ENCODE measurements around the gene STIM1.

STIM1 gene

GRCh38 chr11:3837793-3838192 lies 17.7 kb upstream of the STIM1 start:
- no peak for TF ChIP-seq GATA3 (IDR thresholded peaks at IDR 0.05; ENCODE audit: low read depth, low read length)
- TF ChIP-seq GATA2 (IDR thresholded peaks at IDR 0.05; ENCODE audit: low read depth, low read length), result no peak

GRCh38 chr11:3838504-3838903 lies 17.0 kb upstream of the STIM1 start:
- TF ChIP-seq GATA3 (IDR thresholded peaks at IDR 0.05; ENCODE audit: low read depth, low read length), result no peak
- TF ChIP-seq GATA2 (IDR thresholded peaks at IDR 0.05; ENCODE audit: low read depth, low read length), result no peak

GRCh38 chr11:3840004-3840869 lies 15.2 kb upstream of the STIM1 start:
- TF ChIP-seq GATA2 (IDR thresholded peaks at IDR 0.05; ENCODE audit: low read depth, low read length) (no peak), GATA3 (IDR thresholded peaks at IDR 0.05; ENCODE audit: low read depth, low read length) (no peak)

- no peak for TF ChIP-seq GATA3 (IDR thresholded peaks at IDR 0.05; ENCODE audit: low read depth, low read length)
- no peak for TF ChIP-seq GATA2 (IDR thresholded peaks at IDR 0.05; ENCODE audit: low read depth, low read length)
Observed at GRCh38 chr11:3840870-3841425, 14.5 kb upstream of the STIM1 start, which contains the start of gene RHOG. RHOG (minus strand) TSS chr11:3840959; CDS start chr11:3828138, 12,821 bp downstream.

GRCh38 chr11:3841426-3842350 lies 13.8 kb upstream of the STIM1 start:
- TF ChIP-seq GATA3 (IDR thresholded peaks at IDR 0.05; ENCODE audit: low read depth, low read length) (no peak), GATA2 (IDR thresholded peaks at IDR 0.05; ENCODE audit: low read depth, low read length) (no peak; the same call in 1 of the 2 replicates)

GRCh38 chr11:3843326-3843725 lies 12.1 kb upstream of the STIM1 start:
- TF ChIP-seq GATA3 (IDR thresholded peaks at IDR 0.05; ENCODE audit: low read depth, low read length) (no peak), GATA2 (IDR thresholded peaks at IDR 0.05; ENCODE audit: low read depth, low read length) (no peak)

- TF ChIP-seq GATA2 (IDR thresholded peaks at IDR 0.05; ENCODE audit: low read depth, low read length), result no peak
Observed at GRCh38 chr11:3845246-3845645, 10.2 kb upstream of the STIM1 start.

- no peak for TF ChIP-seq GATA2 (IDR thresholded peaks at IDR 0.05; ENCODE audit: low read depth, low read length)
- no peak for TF ChIP-seq GATA3 (IDR thresholded peaks at IDR 0.05; ENCODE audit: low read depth, low read length)
Observed at GRCh38 chr11:3845670-3846069, 9.8 kb upstream of the STIM1 start.

GRCh38 chr11:3849297-3849874 lies 6.1 kb upstream of the STIM1 start:
- TF ChIP-seq GATA3 (IDR thresholded peaks at IDR 0.05; ENCODE audit: low read depth, low read length) (no peak), GATA2 (IDR thresholded peaks at IDR 0.05; ENCODE audit: low read depth, low read length) (no peak)

- no peak for TF ChIP-seq GATA2 (IDR thresholded peaks at IDR 0.05; ENCODE audit: low read depth, low read length)
- TF ChIP-seq GATA3 (IDR thresholded peaks at IDR 0.05; ENCODE audit: low read depth, low read length), result no peak
Observed at GRCh38 chr11:3853545-3853842, 2.0 kb upstream of the STIM1 start.

GRCh38 chr11:3853899-3854659 lies 1.4 kb upstream of the STIM1 start:
- TF ChIP-seq GATA2 (IDR thresholded peaks at IDR 0.05; ENCODE audit: low read depth, low read length), result no peak

GRCh38 chr11:3854660-3854976 lies 846 bp upstream of the STIM1 start:
- no peak for TF ChIP-seq GATA3 (IDR thresholded peaks at IDR 0.05; ENCODE audit: low read depth, low read length)
- no peak for TF ChIP-seq GATA2 (IDR thresholded peaks at IDR 0.05; ENCODE audit: low read depth, low read length)

- no peak for TF ChIP-seq GATA2 (IDR thresholded peaks at IDR 0.05; ENCODE audit: low read depth, low read length)
- TF ChIP-seq GATA3 (IDR thresholded peaks at IDR 0.05; ENCODE audit: low read depth, low read length), result no peak
Observed at GRCh38 chr11:3855808-3856491, 486 bp downstream of the STIM1 start.
